Measurements from ENCODE around the gene TP53. TPM values are rescaled to one million over a fixed set of nuclear protein-coding genes. Genes with fewer than 3 reads are reported as not detected.
"Not testable (repeated sequence)": the region's sequence is repeated elsewhere in the genome, so short reads cannot be mapped to it uniquely, and the experiment has no call there.

The TP53 gene
- polyA plus RNA-seq, 1 of the 3 experiments (the other 2 are of a cell fraction): 62.6 TPM

- peak overlapping the region; percentile 96 for H2AFZ ChIP-seq (ENCODE audit: low read depth)
- peak overlapping the region; percentile 85 to 88 for H3K27ac ChIP-seq (ENCODE audit: low read depth in 2 of 2, low read length in 1 of 2)
Observed at GRCh38 chr17:7626956-7627249, 60.4 kb downstream of the TP53 start.

GRCh38 chr17:7626307-7626706, 61.0 kb downstream of the TP53 start:
- CTCF ChIA-PET: interaction anchor here (2.4 to 11.8 kb wide), 2 partner anchors 12 to 62 kb away, joined by 7 to 166 read pairs; partner anchors contain the start of genes FXR2, TP53 and WRAP53
- H3F3A ChIP-seq (replicated peaks; ENCODE audit: insufficient read depth): no peaks in the 10 kb centered on the region
- POLR2A ChIA-PET: interaction anchor here (1.4 to 2.8 kb wide), 3 partner anchors 12 to 61 kb away, joined by 3 to 37 read pairs (median 12); partner anchors contain the start of genes FXR2, TP53 and WRAP53
- no peaks in the 10 kb centered on the region for H3K36me3 ChIP-seq (replicated peaks in 1 of 2; ENCODE audit: control insufficient read depth in 1 of 2, insufficient read depth in 2 of 2, low read length in 1 of 2)
- peak overlapping the region; percentile 62 to 77; a peak in 3 of 4 replicates for H3K4me3 ChIP-seq (ENCODE audit: low read depth in 2 of 2, low read length in 1 of 2)
- no peaks in the 10 kb centered on the region for H3K27me3 ChIP-seq (ENCODE audit: insufficient read depth)
- no peaks in the 10 kb centered on the region for H3K9me2 ChIP-seq
- DNase-seq: no peak
- no peak overlapping the region for H3K9ac ChIP-seq
- H3K4me1 ChIP-seq (ENCODE audit: control insufficient read depth in 1 of 2, insufficient read depth in 2 of 2, low read depth in 1 of 2, low read length in 1 of 2): peaks cover 0 to 13% of the 10 kb centered on the region in 2 experiments; a peak in 1 of 4 replicates
- no peak overlapping the region for H2AFZ ChIP-seq (ENCODE audit: low read depth)
- H3K9me3 ChIP-seq: no peaks in the 10 kb centered on the region
- H3K79me2 ChIP-seq (ENCODE audit: insufficient read depth): peaks cover 10% of the 10 kb centered on the region; the same call in 1 of the 2 replicates
- TF ChIP-seq JUND (IDR thresholded peaks at IDR 0.05): no peak
- no peak for TF ChIP-seq POLR2AphosphoS5 (IDR thresholded peaks at IDR 0.05; ENCODE audit: low read depth, low read length)
- no peak for TF ChIP-seq SMC3 (IDR thresholded peaks at IDR 0.05; ENCODE audit: low read depth, low read length)
- no peak for TF ChIP-seq MXI1 (IDR thresholded peaks at IDR 0.05; ENCODE audit: low read depth, low read length)
- TF ChIP-seq CHD2 (IDR thresholded peaks at IDR 0.05; ENCODE audit: low read length, partially characterized antibody): no peak
- TF ChIP-seq USF1 (IDR thresholded peaks at IDR 0.05; ENCODE audit: borderline replicate concordance, low read depth): no peak
- no peak for TF ChIP-seq MEF2A (IDR thresholded peaks at IDR 0.05; ENCODE audit: borderline replicate concordance, low read depth)
- TF ChIP-seq REST (IDR thresholded peaks at IDR 0.05; ENCODE audit: low read depth, low read length): no peak
- TF ChIP-seq ELF1 (IDR thresholded peaks at IDR 0.05): no peak
- peak overlapping the region; percentile 92 for H3K4me2 ChIP-seq
- 89% methylated on average over 7 of the region's 7 CpGs for WGBS (ENCODE audit: low lambda C conversion rate)
- H4K20me1 ChIP-seq (ENCODE audit: insufficient read depth): no peaks in the 10 kb centered on the region
- no peak overlapping the region for H3K27ac ChIP-seq (ENCODE audit: low read depth in 2 of 2, low read length in 1 of 2)

More at GRCh38 chr17:7626956-7627249, 60.4 kb downstream of the TP53 start:
- TF ChIP-seq SMC3 (IDR thresholded peaks at IDR 0.05; ENCODE audit: low read depth, low read length) (no peak), FOSL2 (IDR thresholded peaks at IDR 0.05; ENCODE audit: borderline replicate concordance, low read depth) (no peak), YY1 (IDR thresholded peaks at IDR 0.05; ENCODE audit: low read depth) (no peak)
- Histone ChIP-seq H3F3A (replicated peaks; ENCODE audit: insufficient read depth) (no peaks in the 10 kb centered on the region), H4K20me1 (ENCODE audit: insufficient read depth) (no peaks in the 10 kb centered on the region), H3K4me2 (peak overlapping the region; percentile 92), H3K4me3 (ENCODE audit: low read depth in 2 of 2, low read length in 1 of 2) (peak overlapping the region; percentile 62 to 77), H3K27me3 (ENCODE audit: insufficient read depth) (no peaks in the 10 kb centered on the region), H3K4me1 (ENCODE audit: control insufficient read depth in 1 of 2, insufficient read depth in 2 of 2, low read depth in 1 of 2, low read length in 1 of 2) (peaks cover 0 to 19% of the 10 kb centered on the region in 2 experiments; a peak in 1 of 4 replicates), H3K9ac (peak overlapping the region; percentile 96), H3K9me2 (no peaks in the 10 kb centered on the region), H3K79me2 (ENCODE audit: insufficient read depth) (peaks cover 10% of the 10 kb centered on the region; the same call in 1 of the 2 replicates), H3K9me3 (no peaks in the 10 kb centered on the region), H3K36me3 (replicated peaks in 1 of 2; ENCODE audit: control insufficient read depth in 1 of 2, insufficient read depth in 2 of 2, low read length in 1 of 2) (no peaks in the 10 kb centered on the region)
- ChIA-PET CTCF (interaction anchor here (1.2 to 11.8 kb wide), 5 partner anchors 9 to 90 kb away, joined by 3 to 166 read pairs (median 5); partner anchors contain the start of genes FXR2, TP53 and WRAP53), POLR2A (interaction anchor here (1.4 to 2.8 kb wide), 5 partner anchors 12 to 77 kb away, joined by 3 to 37 read pairs (median 12); partner anchors contain the start of genes ATP1B2, FXR2, TP53 and WRAP53)
- WGBS (ENCODE audit: low lambda C conversion rate): 22% methylated on average over 6 of the region's 6 CpGs
- DNase-seq: no peak

DNA sequence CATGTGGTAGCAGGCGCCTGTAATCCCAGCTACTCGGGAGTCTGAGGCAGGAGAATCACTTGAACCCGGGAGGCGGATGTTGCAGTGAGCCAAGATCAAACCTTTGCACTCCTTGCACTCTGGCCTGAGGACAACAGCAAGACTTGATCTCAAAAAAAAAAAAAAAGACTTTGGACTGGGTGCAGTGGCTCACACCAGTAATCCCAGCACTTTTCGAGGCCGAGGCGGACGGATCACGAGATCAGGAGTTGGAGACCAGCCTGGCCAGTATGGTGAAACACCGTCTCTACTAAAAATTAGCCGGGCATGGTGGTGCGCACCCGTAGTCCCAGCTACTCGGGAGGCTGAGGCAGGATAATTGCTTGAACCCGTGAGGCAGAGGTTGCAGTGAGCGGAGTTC, 61.5 kb downstream of the TP53 start:
- not testable (repeated sequence) for H2AFZ ChIP-seq (ENCODE audit: low read depth); H3K9ac ChIP-seq; H3K9me2 ChIP-seq; H3F3A ChIP-seq (replicated peaks; ENCODE audit: insufficient read depth); H3K9me3 ChIP-seq; H4K20me1 ChIP-seq (ENCODE audit: insufficient read depth); H3K4me1 ChIP-seq (ENCODE audit: control insufficient read depth in 1 of 2, insufficient read depth in 2 of 2, low read depth in 1 of 2, low read length in 1 of 2); DNase-seq; H3K27ac ChIP-seq (ENCODE audit: low read depth in 2 of 2, low read length in 1 of 2); H3K4me3 ChIP-seq (ENCODE audit: low read depth in 2 of 2, low read length in 1 of 2); H3K4me2 ChIP-seq; H3K79me2 ChIP-seq (ENCODE audit: insufficient read depth); H3K36me3 ChIP-seq (replicated peaks in 1 of 2; ENCODE audit: control insufficient read depth in 1 of 2, insufficient read depth in 2 of 2, low read length in 1 of 2); H3K27me3 ChIP-seq (ENCODE audit: insufficient read depth)
- POLR2A ChIA-PET: interaction anchor here (1.7 kb wide), 1 partner anchor 42 kb away, joined by 3 read pairs; the partner anchor contains the start of gene MPDU1
- CTCF ChIA-PET: interaction anchor here (1.1 to 11.8 kb wide), 4 partner anchors 8 to 231 kb away, joined by 3 to 166 read pairs (median 6); partner anchors contain the start of genes FXR2, NAA38, TP53 and WRAP53
- 97% methylated on average over 16 of the region's 16 CpGs for WGBS (ENCODE audit: low lambda C conversion rate)

Measured in SK-N-SH (cell line).